Left lung (tissue), 10 donors: Measurements from ENCODE around the gene XAF1. TPM values are rescaled to one million over a fixed set of nuclear protein-coding genes. Genes with fewer than 3 reads are reported as not detected.
"Not testable (repeated sequence)": the region's sequence is repeated elsewhere in the genome, so short reads cannot be mapped to it uniquely, and the experiment has no call there.

Experiments
- ATAC-seq: fragments of 200-7000 bp; cut with Tn5 transposase; one replicate; pipeline ENCODE4 v1.9.1; 2020; ENCODE audit warnings: moderate library complexity
- DNase-seq, 4 donors: peaks; one replicate each; pipeline ENCODE4 v3.0.0-alpha.2; 2013 to 2020
- H3K27ac ChIP-seq, 2 donors: fragments of 200-600 bp; sonication (generic) in 1 of 2; one replicate each; pipeline versions ENCODE4 v1.5.0 to v1.8.0; 2020 to 2021
- H3K27me3 ChIP-seq, 2 donors: fragments of 200-600 bp; sonication (generic) in 1 of 2; one replicate each; pipeline versions ENCODE4 v1.5.0 to v1.8.0; 2020 to 2021
- H3K36me3 ChIP-seq, 2 donors: fragments of 200-600 bp; sonication (generic) in 1 of 2; one replicate each; pipeline versions ENCODE4 v1.5.0 to v1.8.0; 2020 to 2021
- H3K4me1 ChIP-seq, 2 donors: fragments of 200-600 bp; one replicate each; pipeline ENCODE4 v1.8.0; 2021
- H3K4me3 ChIP-seq, 2 donors: fragments of 200-600 bp; sonication (generic) in 1 of 2; one replicate each; pipeline versions ENCODE4 v1.5.0 to v1.8.0; 2020 to 2021; ENCODE audit warnings: mild to moderate bottlenecking in 1 of 2
- H3K9me3 ChIP-seq, 2 donors: fragments of 200-600 bp; sonication (generic) in 1 of 2; one replicate each; pipeline versions ENCODE4 v1.5.0 to v1.8.0; 2020 to 2021
- CTCF ChIP-seq, 2 donors: fragments of 200-600 bp; sonication (generic) in 1 of 2; IDR thresholded peaks; one replicate each; pipeline versions ENCODE4 v1.5.0 to v1.8.0; 2021; ENCODE audit warnings: antibody characterized with exemption in 2 of 2
- intact Hi-C, 2 donors: fragments of 100-400 bp; cut with DNase I; formaldehyde crosslinking; loops; one replicate each; pipeline versions ENCODE4 v1.11.2 to v1.14.2; 2022
- polyA plus RNA-seq, 6 donors: library from polyadenylated mRNA; unstranded; fragments of 120-200 nt; gene quantifications; one replicate each; pipeline ENCODE4 v1.2.1, GENCODE V29; 2013; ENCODE audit not compliant: insufficient read length in 6 of 6
- total RNA-seq, 2 donors: library from RNA; stranded (reverse); fragmentation: NEBNext Ultra II Directional; extraction: Animal tissue kit (Norgen Biotek cat#: 25700); gene quantifications; one replicate each; pipeline ENCODE4 v1.2.1, GENCODE V29; 2021
- donor health status: DM: no; HTN: yes; CAD: no.
- donor health status: DM: no; HTN: no; CAD: no.

XAF1 gene
- total and polyA plus RNA-seq, 8 donors = 19.8 to 63.0 (median 30.3) TPM

GRCh38 chr17:6757747-6758146, 1.9 kb downstream of the XAF1 start:
- peaks cover 10 to 55% of the 10 kb centered on the region in 2 donors for H3K4me1 ChIP-seq
- H3K4me3 ChIP-seq = peak overlapping the region in 1 of 2 donors; percentile 68
- peaks cover 0 to 43% of the 10 kb centered on the region in 2 donors for H3K36me3 ChIP-seq
- no peaks in the 10 kb centered on the region for H3K27me3 ChIP-seq
- intact Hi-C loops = no loop called here
- H3K27ac ChIP-seq = peak overlapping the region in 1 of 2 donors; percentile 85
- no peak for TF ChIP-seq CTCF (IDR thresholded peaks at IDR 0.05)
- no peaks in the 10 kb centered on the region for H3K9me3 ChIP-seq
- ATAC-seq = no peak
- DNase-seq = no peak

GRCh38 chr17:6761779-6762178, 5.9 kb downstream of the XAF1 start:
- H3K27me3 ChIP-seq = no peaks in the 10 kb centered on the region
- H3K4me3 ChIP-seq = no peak overlapping the region
- TF ChIP-seq CTCF (IDR thresholded peaks at IDR 0.05) = no peak
- DNase-seq (no peak), ATAC-seq (no peak)
- peaks cover 0 to 83% of the 10 kb centered on the region in 2 donors for H3K36me3 ChIP-seq
- H3K4me1 ChIP-seq = peaks cover 0 to 19% of the 10 kb centered on the region in 2 donors
- H3K9me3 ChIP-seq = no peaks in the 10 kb centered on the region
- H3K27ac ChIP-seq = no peak overlapping the region
- intact Hi-C loops = no loop called here

GRCh38 chr17:6768447-6768846, 12.6 kb downstream of the XAF1 start:
- no peak for DNase-seq
- Histone ChIP-seq H3K27me3 (no peaks in the 10 kb centered on the region), H3K9me3 (peaks cover 0 to 36% of the 10 kb centered on the region in 2 donors), H3K36me3 (peaks cover 0 to 100% of the 10 kb centered on the region in 2 donors), H3K27ac (no peak overlapping the region), H3K4me1 (no peaks in the 10 kb centered on the region), H3K4me3 (no peak overlapping the region)
- no peak for TF ChIP-seq CTCF (IDR thresholded peaks at IDR 0.05)
- intact Hi-C loops = no loop called here
- ATAC-seq = no peak

- Histone ChIP-seq H3K27me3 (peaks cover 14 to 26% of the 10 kb centered on the region in 2 donors), H3K36me3 (peaks cover 0 to 80% of the 10 kb centered on the region in 2 donors), H3K9me3 (peaks cover 0 to 53% of the 10 kb centered on the region in 2 donors), H3K4me3 (no peak overlapping the region), H3K4me1 (peaks cover 0 to 6% of the 10 kb centered on the region in 2 donors), H3K27ac (no peak overlapping the region)
- DNase-seq = no peak
- intact Hi-C loops = no loop called here
- TF ChIP-seq CTCF (IDR thresholded peaks at IDR 0.05) = no peak
- ATAC-seq = no peak
These were observed 16.2 kb downstream of the XAF1 start for GRCh38 chr17:6772016-6772415.

- DNase-seq, H3K4me3 ChIP-seq, intact Hi-C loops, ATAC-seq, H3K27ac ChIP-seq, H3K4me1 ChIP-seq: not testable (repeated sequence)
- Histone ChIP-seq H3K27me3 (peaks cover 14 to 43% of the 10 kb centered on the region in 2 donors), H3K36me3 (peaks cover 0 to 51% of the 10 kb centered on the region in 2 donors), H3K9me3 (peaks cover 0 to 34% of the 10 kb centered on the region in 2 donors)
These were observed 19.1 kb downstream of the XAF1 start for GRCh38 chr17:6774906-6775305.

GRCh38 chr17:6775871-6776405, 20.1 kb downstream of the XAF1 start, which contains the start of gene FBXO39:
FBXO39 (plus strand) TSS chr17:6776215; CDS start chr17:6779869, 3,654 bp downstream.
- Histone ChIP-seq H3K27me3 (peaks cover 14 to 46% of the 10 kb centered on the region in 2 donors), H3K9me3 (peaks cover 0 to 34% of the 10 kb centered on the region in 2 donors), H3K4me3 (no peak within 1 kb of the TSS), H3K4me1 (peaks cover 0 to 6% of the 10 kb centered on the region in 2 donors), H3K27ac (no peak within 1 kb of the TSS), H3K36me3 (peaks cover 0 to 41% of the 10 kb centered on the region in 2 donors)
- ATAC-seq = peak; percentile 61
- intact Hi-C loops = no loop called here
- TF ChIP-seq CTCF (IDR thresholded peaks at IDR 0.05) = no peak
- peak in 1 of 4 donors; percentile 75 for DNase-seq
